ENCODE results near the gene NCKAP5.

The NCKAP5 gene

DNA sequence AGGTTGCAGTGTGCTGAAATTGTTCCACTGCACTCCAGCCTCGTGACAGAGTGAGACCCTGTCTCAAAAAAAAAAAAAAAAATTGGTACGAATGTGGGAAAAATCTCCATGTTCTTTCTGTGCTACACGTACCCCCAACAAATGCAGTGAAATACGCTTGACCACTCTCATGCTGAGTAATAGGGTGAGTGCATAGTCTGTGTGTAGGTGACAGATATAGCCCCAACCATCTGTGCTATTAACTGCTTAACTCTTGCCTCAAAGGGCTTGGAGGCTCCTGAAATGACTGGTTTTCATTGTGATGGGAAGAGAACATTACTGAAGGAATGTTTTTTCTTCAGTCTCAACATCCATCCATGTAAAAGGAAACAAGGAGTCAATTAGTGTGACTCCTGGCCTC lies 913.9 kb downstream of the NCKAP5 start:
- no peak for TF ChIP-seq CTCF (conservative IDR thresholded peaks at IDR 0.05; ENCODE audit: control insufficient read depth, insufficient read depth, low read depth, low read length)
- H3K4me3 ChIP-seq (ENCODE audit: control insufficient read depth, low read depth, low read length): no peak overlapping the region
- DNase-seq (ENCODE audit: low read depth): no peak

DNA sequence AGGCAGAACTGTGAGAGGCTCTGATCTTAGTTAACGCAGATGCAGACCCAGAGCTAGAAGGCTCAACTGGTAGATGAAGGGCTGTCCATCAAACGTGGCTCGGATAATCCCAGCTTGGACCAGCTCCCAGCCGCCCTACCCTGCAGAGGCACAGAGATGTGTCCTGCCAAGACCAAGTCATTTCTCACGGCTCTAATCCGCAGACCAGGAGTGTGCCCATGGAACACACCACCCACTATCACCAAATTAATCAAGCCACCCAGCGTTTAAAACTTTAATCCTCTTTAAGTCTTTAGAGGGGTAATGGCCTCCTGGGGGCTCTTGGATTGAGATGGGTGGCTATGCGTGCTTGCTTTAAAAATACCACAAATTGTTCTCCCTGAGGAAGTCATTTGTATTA lies 915.8 kb downstream of the NCKAP5 start:
- no peak for DNase-seq (ENCODE audit: low read depth)
- no peak overlapping the region for H3K4me3 ChIP-seq (ENCODE audit: control insufficient read depth, low read depth, low read length)
- no peak for TF ChIP-seq CTCF (conservative IDR thresholded peaks at IDR 0.05; ENCODE audit: control insufficient read depth, insufficient read depth, low read depth, low read length)

- H3K4me3 ChIP-seq (ENCODE audit: control insufficient read depth, low read depth, low read length): no peak overlapping the region
- peak; percentile 57 for DNase-seq (ENCODE audit: low read depth)
- peak; percentile 62 for TF ChIP-seq CTCF (conservative IDR thresholded peaks at IDR 0.05; ENCODE audit: control insufficient read depth, insufficient read depth, low read depth, low read length)
Measured at GRCh38 chr2:132651115-132652045, 916.9 kb downstream of the NCKAP5 start.

- DNase-seq (ENCODE audit: low read depth): no peak
- no peak for TF ChIP-seq CTCF (conservative IDR thresholded peaks at IDR 0.05; ENCODE audit: control insufficient read depth, insufficient read depth, low read depth, low read length)
- no peak overlapping the region for H3K4me3 ChIP-seq (ENCODE audit: control insufficient read depth, low read depth, low read length)
Measured at GRCh38 chr2:132646540-132647108, 921.6 kb downstream of the NCKAP5 start.

- no peak overlapping the region for H3K4me3 ChIP-seq (ENCODE audit: control insufficient read depth, low read depth, low read length)
- DNase-seq (ENCODE audit: low read depth): no peak
- no peak for TF ChIP-seq CTCF (conservative IDR thresholded peaks at IDR 0.05; ENCODE audit: control insufficient read depth, insufficient read depth, low read depth, low read length)
Measured at GRCh38 chr2:132645722-132646539, 922.3 kb downstream of the NCKAP5 start.

DNA sequence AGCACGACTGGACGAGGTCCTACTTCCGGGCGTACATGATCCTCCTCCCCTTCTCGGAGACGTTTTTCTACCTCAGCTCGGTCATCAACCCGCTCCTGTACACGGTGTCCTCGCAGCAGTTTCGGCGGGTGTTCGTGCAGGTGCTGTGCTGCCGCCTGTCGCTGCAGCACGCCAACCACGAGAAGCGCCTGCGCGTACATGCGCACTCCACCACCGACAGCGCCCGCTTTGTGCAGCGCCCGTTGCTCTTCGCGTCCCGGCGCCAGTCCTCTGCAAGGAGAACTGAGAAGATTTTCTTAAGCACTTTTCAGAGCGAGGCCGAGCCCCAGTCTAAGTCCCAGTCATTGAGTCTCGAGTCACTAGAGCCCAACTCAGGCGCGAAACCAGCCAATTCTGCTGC lies 923.1 kb downstream of the NCKAP5 start:
- no peak overlapping the region for H3K4me3 ChIP-seq (ENCODE audit: control insufficient read depth, low read depth, low read length)

More for the DNA sequence above, 923.1 kb downstream of the NCKAP5 start:
- TF ChIP-seq CTCF (conservative IDR thresholded peaks at IDR 0.05; ENCODE audit: control insufficient read depth, insufficient read depth, low read depth, low read length): no peak
- no peak for DNase-seq (ENCODE audit: low read depth)

Measured in fibroblast of mammary gland (primary cell).